CD4-positive, alpha-beta T cell (primary cell): ENCODE measurements around the gene TNFRSF17. TPM values are rescaled to one million over a fixed set of nuclear protein-coding genes. Genes with fewer than 3 reads are reported as not detected.

Experiments
- ATAC-seq: fragments of 200-7000 bp; cut with Tn5 transposase; one replicate; pipeline ENCODE4 v1.10.0; 2022; ENCODE audit warnings: mild to moderate bottlenecking; ENCODE audit not compliant: poor library complexity
- CTCF ChIA-PET: fragments of 350-600 bp; sonication (Branson Sonifier 250); formaldehyde crosslinking; loops from one replicate; lab custom pipeline; 2021; ENCODE audit warnings: antibody characterized with exemption, inconsistent platforms; lab: Charles Lee
- POLR2A ChIA-PET: fragments of 350-600 bp; sonication (Branson Sonifier 250); formaldehyde crosslinking; loops from one replicate; lab custom pipeline; 2021; ENCODE audit warnings: antibody characterized with exemption, inconsistent platforms; lab: Charles Lee
- DNase-seq, 14 experiments: peaks; one replicate each; pipeline ENCODE4 v3.0.0-alpha.2; 2013 to 2020; ENCODE audit warnings: mixed read lengths in 2 of 14
- H3K27ac ChIP-seq, 2 donors: one replicate each; pipeline versions ENCODE4 v1.5.1 to v1.7.0; 2013; ENCODE audit warnings: low read length in 2 of 2, low read depth in 1 of 2, mild to moderate bottlenecking in 1 of 2
- H3K27me3 ChIP-seq, 2 experiments: 1 replicate in 1 of 2; 2 replicates in 1 of 2; pipeline versions ENCODE4 v1.6.1 to v1.7.0; 2013; ENCODE audit warnings: low read length in 2 of 2, control low read depth in 1 of 2, mild to moderate bottlenecking in 1 of 2, moderate library complexity in 1 of 2; ENCODE audit not compliant: insufficient read depth in 2 of 2, control insufficient read depth in 1 of 2
- H3K36me3 ChIP-seq: one replicate; pipeline ENCODE4 v1.6.1; 2013; ENCODE audit warnings: low read length, control low read depth; ENCODE audit not compliant: insufficient read depth
- H3K4me1 ChIP-seq: one replicate; pipeline ENCODE4 v1.6.1; 2013; ENCODE audit warnings: low read length, control low read depth; ENCODE audit not compliant: insufficient read depth
- H3K4me3 ChIP-seq: one replicate; pipeline ENCODE4 v1.5.1; 2013; ENCODE audit warnings: mild to moderate bottlenecking, low read length, moderate library complexity
- H3K9me3 ChIP-seq, 2 experiments: 1 replicate in 1 of 2; 2 replicates in 1 of 2; pipeline versions ENCODE4 v1.6.1 to v1.7.0; 2013; ENCODE audit warnings: low read length in 2 of 2, mild to moderate bottlenecking in 2 of 2, control low read depth in 1 of 2, moderate library complexity in 1 of 2; ENCODE audit not compliant: control insufficient read depth in 1 of 2, insufficient read depth in 1 of 2
- H3K27ac Mint-ChIP-seq: one replicate; pipeline ENCODE4 v1.8.0; 2020; ENCODE audit warnings: mixed read lengths
- H3K27me3 Mint-ChIP-seq: one replicate; pipeline ENCODE4 v1.8.0; 2021; ENCODE audit warnings: mixed read lengths
- H3K36me3 Mint-ChIP-seq: one replicate; pipeline ENCODE4 v1.8.0; 2021; ENCODE audit warnings: low read depth, mixed read lengths
- H3K4me1 Mint-ChIP-seq: one replicate; pipeline ENCODE4 v1.8.0; 2021; ENCODE audit warnings: low read depth, mixed read lengths
- H3K4me3 Mint-ChIP-seq: one replicate; pipeline ENCODE4 v1.8.0; 2020; ENCODE audit warnings: mild to moderate bottlenecking, mixed read lengths
- H3K9me3 Mint-ChIP-seq: one replicate; pipeline ENCODE4 v1.8.0; 2020; ENCODE audit warnings: mixed read lengths
- intact Hi-C, 2 experiments: fragments of 100-400 bp; cut with DNase I in 1 of 2; cut with micrococcal nuclease in 1 of 2; formaldehyde crosslinking; loops; one replicate each; pipeline versions ENCODE4 v1.15.1 to v1.9.0; 2023 to 2025; cut with DNase I, micrococcal nuclease
- total RNA-seq, 174 experiments: library from RNA in 2 of 174; stranded (reverse) in 2 of 174; gene quantifications; one replicate each; pipeline ENCODE4 v1.2.3 and lab custom pipeline; 2021 to 2026
- TF ChIP-seq, protein P1 (sequence below): fragments of 200-600 bp; IDR thresholded peaks from one replicate; pipeline ENCODE4 v1.8.0; 2022; ENCODE audit warnings: antibody characterized with exemption, mild to moderate bottlenecking

TNFRSF17 gene
- total RNA-seq, 2 experiments from 2014 or later, result not detected

DNA sequence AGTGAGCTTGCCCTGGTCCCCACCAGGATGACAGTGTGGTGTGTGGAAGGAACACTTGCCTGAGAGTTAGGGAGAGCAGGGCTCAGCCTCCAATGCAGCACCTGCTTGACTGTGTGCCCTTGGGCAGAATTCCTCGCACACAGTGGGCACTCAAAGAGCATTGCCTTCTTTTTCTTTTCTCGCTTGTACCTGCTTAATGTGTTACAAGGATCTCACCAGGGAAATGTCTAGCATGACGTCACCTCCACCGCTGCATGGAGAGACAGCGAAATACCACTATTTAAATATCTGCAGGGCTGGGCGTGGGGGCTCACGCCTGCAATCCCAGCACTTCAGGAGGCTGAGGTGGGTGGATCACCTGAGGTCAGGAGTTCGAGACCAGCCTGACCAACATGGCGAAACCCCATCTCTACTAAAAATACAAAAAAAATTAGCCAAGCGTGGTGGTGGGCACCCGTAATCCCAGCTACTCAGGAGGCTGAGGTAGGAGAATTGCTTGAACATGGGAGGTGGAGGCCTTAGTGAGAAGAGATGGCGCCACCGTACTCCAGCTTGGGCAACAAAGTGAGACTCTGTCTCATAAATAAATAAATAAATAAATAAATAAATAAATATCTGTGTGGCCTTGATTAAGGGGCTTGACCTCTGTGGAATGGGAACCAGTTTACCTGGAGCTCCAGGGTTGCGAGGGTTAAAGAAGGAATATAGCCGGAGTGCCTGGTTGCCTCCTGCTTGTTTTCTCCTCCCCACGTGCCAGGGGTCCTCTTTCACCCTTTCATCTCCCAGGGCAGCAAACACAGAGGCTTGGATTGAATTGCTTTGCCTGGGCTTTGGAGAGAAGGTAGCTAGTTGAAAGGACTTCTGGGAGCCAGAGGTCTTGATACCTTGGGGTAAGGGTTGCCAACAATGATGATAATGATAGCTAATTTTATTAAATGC lies 27.8 kb downstream of the TNFRSF17 start:
- H3K4me3 ChIP-seq, result no peak overlapping the region
- no peaks in the 10 kb centered on the region for H3K27me3 Mint-ChIP-seq
- DNase-seq, result no peak
- intact Hi-C loops, result no loop called here
- H3K36me3 ChIP-seq, result no peaks in the 10 kb centered on the region
- no peak overlapping the region for H3K27ac Mint-ChIP-seq
- no peaks in the 10 kb centered on the region for H3K27me3 ChIP-seq
- H3K27ac ChIP-seq, result no peak overlapping the region
- POLR2A ChIA-PET, result no interaction called here
- H3K9me3 ChIP-seq, result no peaks in the 10 kb centered on the region
- CTCF ChIA-PET, result no interaction called here
- H3K36me3 Mint-ChIP-seq, result peaks cover 1% of the 10 kb centered on the region
- no peaks in the 10 kb centered on the region for H3K9me3 Mint-ChIP-seq
- H3K4me1 ChIP-seq, result no peaks in the 10 kb centered on the region
- no peak for ATAC-seq
- TF ChIP-seq, protein P1, sequence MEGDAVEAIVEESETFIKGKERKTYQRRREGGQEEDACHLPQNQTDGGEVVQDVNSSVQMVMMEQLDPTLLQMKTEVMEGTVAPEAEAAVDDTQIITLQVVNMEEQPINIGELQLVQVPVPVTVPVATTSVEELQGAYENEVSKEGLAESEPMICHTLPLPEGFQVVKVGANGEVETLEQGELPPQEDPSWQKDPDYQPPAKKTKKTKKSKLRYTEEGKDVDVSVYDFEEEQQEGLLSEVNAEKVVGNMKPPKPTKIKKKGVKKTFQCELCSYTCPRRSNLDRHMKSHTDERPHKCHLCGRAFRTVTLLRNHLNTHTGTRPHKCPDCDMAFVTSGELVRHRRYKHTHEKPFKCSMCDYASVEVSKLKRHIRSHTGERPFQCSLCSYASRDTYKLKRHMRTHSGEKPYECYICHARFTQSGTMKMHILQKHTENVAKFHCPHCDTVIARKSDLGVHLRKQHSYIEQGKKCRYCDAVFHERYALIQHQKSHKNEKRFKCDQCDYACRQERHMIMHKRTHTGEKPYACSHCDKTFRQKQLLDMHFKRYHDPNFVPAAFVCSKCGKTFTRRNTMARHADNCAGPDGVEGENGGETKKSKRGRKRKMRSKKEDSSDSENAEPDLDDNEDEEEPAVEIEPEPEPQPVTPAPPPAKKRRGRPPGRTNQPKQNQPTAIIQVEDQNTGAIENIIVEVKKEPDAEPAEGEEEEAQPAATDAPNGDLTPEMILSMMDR, result no peak
- H3K4me1 Mint-ChIP-seq, result peaks cover 1% of the 10 kb centered on the region
- no peak overlapping the region for H3K4me3 Mint-ChIP-seq

DNA sequence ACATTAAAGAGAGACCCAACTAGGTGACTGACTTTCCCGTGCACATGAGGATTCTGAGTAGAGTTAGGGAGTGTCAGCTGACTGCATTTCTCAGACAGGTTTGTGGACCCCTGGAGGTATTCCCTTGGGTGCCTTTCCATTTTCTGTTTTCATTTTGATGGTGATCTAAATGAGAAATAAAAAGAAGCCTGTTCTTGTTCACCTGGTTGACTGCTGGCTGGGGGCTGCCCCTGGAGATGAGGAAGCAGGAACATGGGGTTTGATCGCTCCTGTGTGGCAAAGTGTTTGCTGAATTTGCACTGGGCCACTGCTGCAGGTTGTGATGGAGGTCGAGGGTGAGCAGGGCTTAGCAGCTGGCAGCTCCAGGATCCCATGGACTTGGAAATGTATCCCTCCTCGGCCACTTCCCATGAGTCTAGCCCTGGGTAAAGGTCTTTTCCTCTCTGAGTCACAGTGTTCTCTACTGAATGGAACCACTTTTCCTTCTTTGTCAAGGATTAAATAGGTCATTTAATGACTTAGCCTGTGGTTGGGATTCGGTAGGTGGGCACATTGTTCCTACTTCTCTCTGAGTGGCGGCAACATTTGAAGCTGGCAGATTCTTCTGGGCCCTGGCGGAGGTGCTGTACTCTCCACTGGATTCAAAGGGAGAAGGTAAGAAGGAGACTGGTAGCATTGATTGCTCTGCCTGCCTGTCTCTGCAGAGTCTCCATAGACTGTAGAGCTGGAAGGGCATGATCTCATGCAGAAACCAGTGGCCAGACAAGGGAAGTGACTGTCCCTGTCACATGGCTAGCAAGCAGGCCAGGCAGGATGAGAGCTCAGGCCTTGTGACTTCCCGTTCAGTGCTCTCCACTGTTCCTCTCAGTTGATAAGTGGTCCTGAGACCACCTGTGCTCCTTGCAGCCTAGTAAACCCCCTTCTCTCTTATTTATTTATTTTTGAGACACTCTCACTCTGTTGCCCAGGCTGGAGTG lies 29.4 kb downstream of the TNFRSF17 start:
- no peak overlapping the region for H3K27ac Mint-ChIP-seq

More for the DNA sequence above, 29.4 kb downstream of the TNFRSF17 start:
- peaks cover 15% of the 10 kb centered on the region for H3K4me1 Mint-ChIP-seq
- Histone ChIP-seq H3K27me3 (no peaks in the 10 kb centered on the region), H3K4me1 (no peaks in the 10 kb centered on the region), H3K4me3 (no peak overlapping the region), H3K27ac (no peak overlapping the region), H3K9me3 (no peaks in the 10 kb centered on the region), H3K36me3 (no peaks in the 10 kb centered on the region)
- intact Hi-C loops, result no loop called here
- CTCF ChIA-PET, result no interaction called here
- no peaks in the 10 kb centered on the region for H3K27me3 Mint-ChIP-seq
- no peak for ATAC-seq
- peak in 2 of 14 experiments; percentile 45 to 53 for DNase-seq
- H3K36me3 Mint-ChIP-seq, result peaks cover 7% of the 10 kb centered on the region
- no peak overlapping the region for H3K4me3 Mint-ChIP-seq
- no peaks in the 10 kb centered on the region for H3K9me3 Mint-ChIP-seq
- TF ChIP-seq, protein P1, result no peak
- POLR2A ChIA-PET, result no interaction called here
